Measurements from ENCODE around the gene GPN2.
A peak's percentile ranks its signal among the peaks of the same experiment; 100 is the strongest.

GPN2 gene

GRCh38 chr1:26889551-26890466 is at the start of gene GPN2:
TSS of gene GPN2 (minus strand) at chr1:26890283. CDS start at chr1:26890096, 187 bp downstream.
- DNase-seq = peak; percentile 90

- DNase-seq = no peak
These were observed 48.6 kb upstream of the GPN2 start for GRCh38 chr1:26938659-26939025.

- DNase-seq = no peak
These were observed 48.0 kb upstream of the GPN2 start for GRCh38 chr1:26938004-26938658.

- DNase-seq = no peak
These were observed 46.7 kb upstream of the GPN2 start for GRCh38 chr1:26936823-26937222.

- no peak for DNase-seq
These were observed 42.4 kb upstream of the GPN2 start for GRCh38 chr1:26932531-26932930.

GRCh38 chr1:26923711-26924110 is 33.6 kb upstream of the GPN2 start:
- DNase-seq = no peak

- no peak for DNase-seq
These were observed 32.8 kb upstream of the GPN2 start for GRCh38 chr1:26922901-26923300.

GRCh38 chr1:26922431-26922729 is 32.3 kb upstream of the GPN2 start:
- no peak for DNase-seq

- DNase-seq = peak; percentile 99
These were observed 31.7 kb upstream of the GPN2 start, which contains the start of gene NUDC for GRCh38 chr1:26921540-26922430. TSS of gene NUDC (plus strand) at chr1:26921743. CDS start at chr1:26921849, 106 bp downstream.

GRCh38 chr1:26921126-26921539 is 31.1 kb upstream of the GPN2 start:
- DNase-seq = no peak

GRCh38 chr1:26915204-26915842 is 25.2 kb upstream of the GPN2 start:
- DNase-seq = no peak

GRCh38 chr1:26913754-26914619 is 23.9 kb upstream of the GPN2 start, which contains the start of gene NR0B2:
TSS of gene NR0B2 (minus strand) at chr1:26913975. CDS start at chr1:26913940, 35 bp downstream.
- no peak for DNase-seq

- DNase-seq = no peak
These were observed 23.3 kb upstream of the GPN2 start for GRCh38 chr1:26913389-26913753.

- no peak for DNase-seq
These were observed 22.0 kb upstream of the GPN2 start for GRCh38 chr1:26912147-26912490.

GRCh38 chr1:26911399-26912146 is 21.5 kb upstream of the GPN2 start:
- no peak for DNase-seq

GRCh38 chr1:26910343-26911160 is 20.5 kb upstream of the GPN2 start:
- DNase-seq = no peak

GRCh38 chr1:26909951-26910342 is 19.9 kb upstream of the GPN2 start:
- no peak for DNase-seq

- no peak for DNase-seq
These were observed 17.2 kb upstream of the GPN2 start for GRCh38 chr1:26907071-26907917.
